Testis (tissue), 2 donors: Measurements from ENCODE around the gene TRABD2A.

Source experiments
- CTCF ChIP-seq, 3 experiments: fragments of 450-650 bp in 2 of 3; fragments of 200-600 bp in 1 of 3; sonication (generic) in 1 of 3; IDR thresholded peaks; one replicate each; pipeline ENCODE4 v1.5.1; 2016 to 2019; ENCODE audit warnings: antibody characterized with exemption in 3 of 3, mild to moderate bottlenecking in 2 of 3, moderate library complexity in 1 of 3
- POLR2A ChIP-seq: fragments of 450-650 bp; IDR thresholded peaks from one replicate; pipeline ENCODE4 v1.6.1; 2017; ENCODE audit warnings: antibody characterized with exemption, mild to moderate bottlenecking, moderate library complexity

GRCh38 chr2:84908948-84909713, 28.2 kb upstream of the TRABD2A start:
- TF ChIP-seq CTCF (IDR thresholded peaks at IDR 0.05): no peak
- no peak for TF ChIP-seq POLR2A
